A673 (cell line): ENCODE results near the gene HAPSTR1. TPM values are rescaled to one million over a fixed set of nuclear protein-coding genes. Genes with fewer than 3 reads are reported as not detected.

Experiments used
- total RNA-seq: library from RNA; stranded (reverse); gene quantifications from 2 replicates; pipeline ENCODE4 v1.2.3, GENCODE V29; 2021

Gene HAPSTR1
- total RNA-seq, 1 experiment from 2014 or later, result 90.4 TPM

Other genes with a start within 250 kb of the HAPSTR1 start
- 316 and 329 TPM in 2 replicates for gene CARHSP1, start 222.6 kb upstream of the HAPSTR1 start, total RNA-seq
- gene LITAFD, start 209.3 kb upstream of the HAPSTR1 start, total RNA-seq, result not detected in 2 replicates
- 228 and 233 TPM in 2 replicates for gene USP7, start 127.7 kb upstream of the HAPSTR1 start, total RNA-seq